ENCODE measurements around the gene TRIM2. TPM values are rescaled to one million over a fixed set of nuclear protein-coding genes. Genes with fewer than 3 reads are reported as not detected.

The TRIM2 gene
- total RNA-seq, 1 donor, result 38.0 TPM

- no peak overlapping the region for H3K4me3 ChIP-seq (ENCODE audit: low read depth, low read length)
- TF ChIP-seq, protein P1, sequence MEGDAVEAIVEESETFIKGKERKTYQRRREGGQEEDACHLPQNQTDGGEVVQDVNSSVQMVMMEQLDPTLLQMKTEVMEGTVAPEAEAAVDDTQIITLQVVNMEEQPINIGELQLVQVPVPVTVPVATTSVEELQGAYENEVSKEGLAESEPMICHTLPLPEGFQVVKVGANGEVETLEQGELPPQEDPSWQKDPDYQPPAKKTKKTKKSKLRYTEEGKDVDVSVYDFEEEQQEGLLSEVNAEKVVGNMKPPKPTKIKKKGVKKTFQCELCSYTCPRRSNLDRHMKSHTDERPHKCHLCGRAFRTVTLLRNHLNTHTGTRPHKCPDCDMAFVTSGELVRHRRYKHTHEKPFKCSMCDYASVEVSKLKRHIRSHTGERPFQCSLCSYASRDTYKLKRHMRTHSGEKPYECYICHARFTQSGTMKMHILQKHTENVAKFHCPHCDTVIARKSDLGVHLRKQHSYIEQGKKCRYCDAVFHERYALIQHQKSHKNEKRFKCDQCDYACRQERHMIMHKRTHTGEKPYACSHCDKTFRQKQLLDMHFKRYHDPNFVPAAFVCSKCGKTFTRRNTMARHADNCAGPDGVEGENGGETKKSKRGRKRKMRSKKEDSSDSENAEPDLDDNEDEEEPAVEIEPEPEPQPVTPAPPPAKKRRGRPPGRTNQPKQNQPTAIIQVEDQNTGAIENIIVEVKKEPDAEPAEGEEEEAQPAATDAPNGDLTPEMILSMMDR (IDR thresholded peaks at IDR 0.05; ENCODE audit: insufficient read depth, low read depth, low read length), result no peak
- DNase-seq (ENCODE audit: low read depth), result peak; percentile 39
Measured at GRCh38 chr4:153260553-153261300, 56.5 kb downstream of the TRIM2 start.

- TF ChIP-seq, protein P1 (IDR thresholded peaks at IDR 0.05; ENCODE audit: insufficient read depth, low read depth, low read length), result no peak
- no peak for DNase-seq (ENCODE audit: low read depth)
- H3K4me3 ChIP-seq (ENCODE audit: low read depth, low read length), result no peak overlapping the region
Measured at GRCh38 chr4:153261461-153261860, 57.2 kb downstream of the TRIM2 start.

GRCh38 chr4:153261914-153262313, 57.7 kb downstream of the TRIM2 start:
- TF ChIP-seq, protein P1 (IDR thresholded peaks at IDR 0.05; ENCODE audit: insufficient read depth, low read depth, low read length), result no peak
- no peak overlapping the region for H3K4me3 ChIP-seq (ENCODE audit: low read depth, low read length)
- no peak for DNase-seq (ENCODE audit: low read depth)

- DNase-seq (ENCODE audit: low read depth), result no peak
- no peak overlapping the region for H3K4me3 ChIP-seq (ENCODE audit: low read depth, low read length)
- TF ChIP-seq, protein P1 (IDR thresholded peaks at IDR 0.05; ENCODE audit: insufficient read depth, low read depth, low read length), result no peak
Measured at GRCh38 chr4:153265306-153266047, 61.2 kb downstream of the TRIM2 start.

DNA sequence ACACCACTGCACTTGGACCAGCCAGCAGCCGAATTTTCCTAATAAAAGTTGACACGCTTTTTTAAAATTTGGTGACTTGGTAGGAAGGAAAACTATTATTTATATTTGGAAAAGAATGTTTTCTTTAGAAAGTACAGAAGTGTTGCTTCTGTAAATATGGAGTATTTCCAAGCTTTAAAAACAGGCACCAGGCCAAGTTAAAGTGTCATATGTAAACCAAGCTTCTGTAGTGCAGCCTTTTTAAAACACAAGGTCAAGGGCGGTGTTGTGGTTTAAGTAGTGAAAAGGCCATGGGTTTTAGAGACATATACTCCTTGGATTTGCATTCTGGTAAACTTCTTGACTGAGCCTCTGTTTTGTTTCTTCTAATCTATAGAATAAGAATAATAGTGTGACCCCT, 62.7 kb downstream of the TRIM2 start:
- peak; percentile 91 for DNase-seq (ENCODE audit: low read depth)
- TF ChIP-seq, protein P1 (IDR thresholded peaks at IDR 0.05; ENCODE audit: insufficient read depth, low read depth, low read length), result no peak
- no peak overlapping the region for H3K4me3 ChIP-seq (ENCODE audit: low read depth, low read length)

- TF ChIP-seq, protein P1 (IDR thresholded peaks at IDR 0.05; ENCODE audit: insufficient read depth, low read depth, low read length), result no peak
- H3K4me3 ChIP-seq (ENCODE audit: low read depth, low read length), result no peak overlapping the region
- DNase-seq (ENCODE audit: low read depth), result no peak
Measured at GRCh38 chr4:153267890-153268289, 63.6 kb downstream of the TRIM2 start.

Data from fibroblast of villous mesenchyme (primary cell).